ENCODE data around the gene COL2A1. TPM values are rescaled to one million over a fixed set of nuclear protein-coding genes. Genes with fewer than 3 reads are reported as not detected.

COL2A1 gene
- total RNA-seq, 2 donors from 2014 or later, result 12.4 to 21.0 TPM

DNA sequence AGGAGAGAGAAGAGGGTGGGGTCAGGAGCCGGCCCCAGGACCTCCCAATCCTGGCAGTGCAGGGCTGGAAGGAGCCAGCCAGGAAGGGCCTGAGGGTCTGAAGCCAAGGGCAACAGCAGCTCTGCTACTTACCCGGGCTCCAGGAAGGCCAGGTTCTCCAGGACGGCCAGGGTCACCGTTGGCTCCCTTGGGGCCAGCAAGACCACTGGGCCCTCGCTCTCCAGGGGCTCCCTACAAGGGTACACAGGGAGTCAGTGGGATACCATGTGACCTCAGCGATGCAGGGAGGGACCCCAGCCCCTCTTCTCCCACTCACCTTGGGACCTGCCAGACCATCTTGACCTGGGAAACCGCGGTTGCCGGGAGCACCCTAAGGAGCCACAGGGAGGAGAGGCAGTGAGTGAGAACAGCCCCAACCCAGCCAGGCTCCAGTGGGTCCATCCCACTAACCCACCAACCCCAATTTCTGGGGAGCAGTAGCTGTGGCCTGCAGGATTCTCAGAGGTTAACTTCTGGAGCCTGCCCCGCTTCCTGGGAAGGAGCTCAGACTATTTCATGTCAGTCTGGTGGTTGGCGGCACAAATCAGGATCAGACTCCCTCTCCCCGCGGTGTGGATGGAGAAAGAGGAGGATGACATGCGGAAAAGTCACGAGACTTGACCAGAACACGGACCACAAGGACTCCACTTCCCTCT is 18.5 kb downstream of the COL2A1 start:
- no peaks in the 10 kb centered on the region for H3K9me3 Mint-ChIP-seq
- Histone ChIP-seq H3K9ac (ENCODE audit: extremely low read depth, low read length, poor library complexity, severe bottlenecking) (no peak overlapping the region), H3K4me3 (ENCODE audit: low read length) (no peak overlapping the region), H3K9me3 (ENCODE audit: control insufficient read depth, low read length) (no peaks in the 10 kb centered on the region), H3K36me3 (ENCODE audit: control insufficient read depth, insufficient read depth, low read length) (peaks cover 9% of the 10 kb centered on the region), H3K27ac (ENCODE audit: low read depth, low read length) (no peak overlapping the region), H3K27me3 (ENCODE audit: control insufficient read depth, insufficient read depth, low read length, poor library complexity, severe bottlenecking) (no peaks in the 10 kb centered on the region), H3K4me1 (ENCODE audit: control insufficient read depth, insufficient read depth, low read length) (no peaks in the 10 kb centered on the region)
- peaks cover 8% of the 10 kb centered on the region for H3K4me1 Mint-ChIP-seq
- TF ChIP-seq, protein P1, sequence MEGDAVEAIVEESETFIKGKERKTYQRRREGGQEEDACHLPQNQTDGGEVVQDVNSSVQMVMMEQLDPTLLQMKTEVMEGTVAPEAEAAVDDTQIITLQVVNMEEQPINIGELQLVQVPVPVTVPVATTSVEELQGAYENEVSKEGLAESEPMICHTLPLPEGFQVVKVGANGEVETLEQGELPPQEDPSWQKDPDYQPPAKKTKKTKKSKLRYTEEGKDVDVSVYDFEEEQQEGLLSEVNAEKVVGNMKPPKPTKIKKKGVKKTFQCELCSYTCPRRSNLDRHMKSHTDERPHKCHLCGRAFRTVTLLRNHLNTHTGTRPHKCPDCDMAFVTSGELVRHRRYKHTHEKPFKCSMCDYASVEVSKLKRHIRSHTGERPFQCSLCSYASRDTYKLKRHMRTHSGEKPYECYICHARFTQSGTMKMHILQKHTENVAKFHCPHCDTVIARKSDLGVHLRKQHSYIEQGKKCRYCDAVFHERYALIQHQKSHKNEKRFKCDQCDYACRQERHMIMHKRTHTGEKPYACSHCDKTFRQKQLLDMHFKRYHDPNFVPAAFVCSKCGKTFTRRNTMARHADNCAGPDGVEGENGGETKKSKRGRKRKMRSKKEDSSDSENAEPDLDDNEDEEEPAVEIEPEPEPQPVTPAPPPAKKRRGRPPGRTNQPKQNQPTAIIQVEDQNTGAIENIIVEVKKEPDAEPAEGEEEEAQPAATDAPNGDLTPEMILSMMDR (conservative IDR thresholded peaks at IDR 0.05), result no peak
- H3K27me3 Mint-ChIP-seq (ENCODE audit: insufficient read depth), result peaks cover 78% of the 10 kb centered on the region
- H3K36me3 Mint-ChIP-seq (ENCODE audit: low read depth), result no peaks in the 10 kb centered on the region
- H3K27ac Mint-ChIP-seq, result no peak overlapping the region
- no peak overlapping the region for H3K4me3 Mint-ChIP-seq
- DNase-seq, result no peak
- WGBS, 2 experiments (ENCODE audit: insufficient coverage in 1 of 2, insufficient read length in 1 of 2), result 91 to 98% methylated on average over 8 to 16 of the region's 16 CpGs

GRCh38 chr12:47984331-47984801 is 19.9 kb downstream of the COL2A1 start:
- Mint-ChIP-seq H3K36me3 (ENCODE audit: low read depth) (no peaks in the 10 kb centered on the region), H3K27me3 (ENCODE audit: insufficient read depth) (peaks cover 72% of the 10 kb centered on the region), H3K9me3 (no peaks in the 10 kb centered on the region), H3K27ac (no peak overlapping the region), H3K4me3 (no peak overlapping the region), H3K4me1 (peaks cover 8% of the 10 kb centered on the region)
- TF ChIP-seq, protein P1 (conservative IDR thresholded peaks at IDR 0.05), result no peak
- Histone ChIP-seq H3K27ac (ENCODE audit: low read depth, low read length) (no peak overlapping the region), H3K9ac (ENCODE audit: extremely low read depth, low read length, poor library complexity, severe bottlenecking) (no peak overlapping the region), H3K36me3 (ENCODE audit: control insufficient read depth, insufficient read depth, low read length) (peaks cover 9% of the 10 kb centered on the region), H3K4me1 (ENCODE audit: control insufficient read depth, insufficient read depth, low read length) (no peaks in the 10 kb centered on the region), H3K4me3 (ENCODE audit: low read length) (no peak overlapping the region), H3K27me3 (ENCODE audit: control insufficient read depth, insufficient read depth, low read length, poor library complexity, severe bottlenecking) (no peaks in the 10 kb centered on the region), H3K9me3 (ENCODE audit: control insufficient read depth, low read length) (no peaks in the 10 kb centered on the region)
- no peak for DNase-seq
- 93 to 97% methylated on average over 3 to 8 of the region's 8 CpGs for WGBS, 2 experiments (ENCODE audit: insufficient coverage in 1 of 2, insufficient read length in 1 of 2)

DNA sequence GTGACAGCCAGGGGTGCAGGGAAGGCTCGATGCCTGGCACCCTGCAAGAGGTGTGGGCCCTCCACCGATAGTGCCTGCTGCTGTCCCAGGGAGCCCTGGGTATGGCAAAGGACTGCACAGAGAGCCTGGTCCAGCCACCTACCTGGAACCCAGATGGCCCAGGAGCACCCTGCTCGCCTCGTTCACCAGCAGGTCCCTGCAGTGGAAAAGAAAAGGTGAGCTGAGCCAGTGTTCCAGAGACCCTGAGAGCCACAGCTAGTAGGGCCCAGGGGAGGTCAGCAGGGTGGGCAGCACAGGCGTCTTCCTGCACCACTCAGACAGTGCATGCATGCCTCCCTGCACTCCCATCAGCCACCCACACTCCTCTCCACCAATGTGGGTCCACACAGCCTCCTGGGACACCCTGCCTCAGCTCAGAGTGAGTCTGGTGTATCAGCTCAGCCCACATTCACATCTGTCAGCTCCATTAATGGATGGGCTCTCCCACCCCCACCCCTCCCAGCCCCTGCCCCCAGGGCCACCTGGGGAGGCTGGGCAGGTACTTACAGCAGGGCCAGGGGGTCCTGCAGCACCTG is 20.6 kb downstream of the COL2A1 start:
- no peak overlapping the region for H3K27ac ChIP-seq (ENCODE audit: low read depth, low read length)
- no peak overlapping the region for H3K4me3 ChIP-seq (ENCODE audit: low read length)
- TF ChIP-seq, protein P1 (conservative IDR thresholded peaks at IDR 0.05), result no peak
- Mint-ChIP-seq H3K4me3 (no peak overlapping the region), H3K27me3 (ENCODE audit: insufficient read depth) (peaks cover 72% of the 10 kb centered on the region), H3K4me1 (peaks cover 5% of the 10 kb centered on the region), H3K27ac (no peak overlapping the region), H3K9me3 (no peaks in the 10 kb centered on the region), H3K36me3 (ENCODE audit: low read depth) (no peaks in the 10 kb centered on the region)
- H3K27me3 ChIP-seq (ENCODE audit: control insufficient read depth, insufficient read depth, low read length, poor library complexity, severe bottlenecking), result no peaks in the 10 kb centered on the region
- no peaks in the 10 kb centered on the region for H3K9me3 ChIP-seq (ENCODE audit: control insufficient read depth, low read length)
- no peak overlapping the region for H3K9ac ChIP-seq (ENCODE audit: extremely low read depth, low read length, poor library complexity, severe bottlenecking)
- no peak for DNase-seq
- 86 to 88% methylated on average over 5 of the region's 5 CpGs for WGBS, 2 experiments (ENCODE audit: insufficient coverage in 1 of 2, insufficient read length in 1 of 2)
- H3K4me1 ChIP-seq (ENCODE audit: control insufficient read depth, insufficient read depth, low read length), result no peaks in the 10 kb centered on the region
- peaks cover 9% of the 10 kb centered on the region for H3K36me3 ChIP-seq (ENCODE audit: control insufficient read depth, insufficient read depth, low read length)

Data from endodermal cell (in vitro differentiated cells).